ENCODE data around the gene CAPRIN2.

DNA sequence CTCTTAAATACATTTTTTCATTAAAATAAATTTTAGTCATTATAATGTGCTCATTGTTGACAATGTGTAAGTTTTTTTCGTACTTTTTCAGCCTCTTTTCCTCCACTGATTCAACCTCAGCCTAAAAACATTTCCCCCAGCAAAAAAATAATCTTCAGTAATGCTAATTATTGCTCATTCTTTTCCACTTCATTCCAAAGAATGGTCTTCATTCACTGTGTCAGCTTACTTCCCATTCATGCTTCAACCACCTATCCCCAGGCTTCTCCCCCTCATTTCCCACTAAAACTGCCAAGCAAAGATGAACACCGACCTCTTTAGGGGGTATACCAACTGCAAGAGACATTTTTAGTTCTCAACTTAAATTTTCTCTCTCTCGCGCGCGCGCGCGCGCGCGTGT is 56.4 kb downstream of the CAPRIN2 start:
- TF ChIP-seq, protein P1, sequence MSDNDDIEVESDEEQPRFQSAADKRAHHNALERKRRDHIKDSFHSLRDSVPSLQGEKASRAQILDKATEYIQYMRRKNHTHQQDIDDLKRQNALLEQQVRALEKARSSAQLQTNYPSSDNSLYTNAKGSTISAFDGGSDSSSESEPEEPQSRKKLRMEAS (IDR thresholded peaks at IDR 0.05; ENCODE audit: low read depth, low read length): no peak
- TF ChIP-seq, protein P2, sequence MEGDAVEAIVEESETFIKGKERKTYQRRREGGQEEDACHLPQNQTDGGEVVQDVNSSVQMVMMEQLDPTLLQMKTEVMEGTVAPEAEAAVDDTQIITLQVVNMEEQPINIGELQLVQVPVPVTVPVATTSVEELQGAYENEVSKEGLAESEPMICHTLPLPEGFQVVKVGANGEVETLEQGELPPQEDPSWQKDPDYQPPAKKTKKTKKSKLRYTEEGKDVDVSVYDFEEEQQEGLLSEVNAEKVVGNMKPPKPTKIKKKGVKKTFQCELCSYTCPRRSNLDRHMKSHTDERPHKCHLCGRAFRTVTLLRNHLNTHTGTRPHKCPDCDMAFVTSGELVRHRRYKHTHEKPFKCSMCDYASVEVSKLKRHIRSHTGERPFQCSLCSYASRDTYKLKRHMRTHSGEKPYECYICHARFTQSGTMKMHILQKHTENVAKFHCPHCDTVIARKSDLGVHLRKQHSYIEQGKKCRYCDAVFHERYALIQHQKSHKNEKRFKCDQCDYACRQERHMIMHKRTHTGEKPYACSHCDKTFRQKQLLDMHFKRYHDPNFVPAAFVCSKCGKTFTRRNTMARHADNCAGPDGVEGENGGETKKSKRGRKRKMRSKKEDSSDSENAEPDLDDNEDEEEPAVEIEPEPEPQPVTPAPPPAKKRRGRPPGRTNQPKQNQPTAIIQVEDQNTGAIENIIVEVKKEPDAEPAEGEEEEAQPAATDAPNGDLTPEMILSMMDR (IDR thresholded peaks at IDR 0.05; ENCODE audit: low read depth, low read length): no peak
- TF ChIP-seq POLR2A (IDR thresholded peaks at IDR 0.05; ENCODE audit: extremely low read depth, insufficient read length) (no peak), MYC (IDR thresholded peaks at IDR 0.05; ENCODE audit: low read depth, low read length) (no peak)
